GM19438 (cell line): ENCODE results near the gene OGFOD2.
"Not testable (repeated sequence)": the region's sequence is repeated elsewhere in the genome, so short reads cannot be mapped to it uniquely, and the experiment has no call there.

Experiments
- ATAC-seq: cut with Tn5 transposase; IDR thresholded peaks from one replicate; pipeline ENCODE4 v1.9.1; 2021; ENCODE audit warnings: low read depth; ENCODE audit not compliant: unreplicated experiment

The OGFOD2 gene

DNA sequence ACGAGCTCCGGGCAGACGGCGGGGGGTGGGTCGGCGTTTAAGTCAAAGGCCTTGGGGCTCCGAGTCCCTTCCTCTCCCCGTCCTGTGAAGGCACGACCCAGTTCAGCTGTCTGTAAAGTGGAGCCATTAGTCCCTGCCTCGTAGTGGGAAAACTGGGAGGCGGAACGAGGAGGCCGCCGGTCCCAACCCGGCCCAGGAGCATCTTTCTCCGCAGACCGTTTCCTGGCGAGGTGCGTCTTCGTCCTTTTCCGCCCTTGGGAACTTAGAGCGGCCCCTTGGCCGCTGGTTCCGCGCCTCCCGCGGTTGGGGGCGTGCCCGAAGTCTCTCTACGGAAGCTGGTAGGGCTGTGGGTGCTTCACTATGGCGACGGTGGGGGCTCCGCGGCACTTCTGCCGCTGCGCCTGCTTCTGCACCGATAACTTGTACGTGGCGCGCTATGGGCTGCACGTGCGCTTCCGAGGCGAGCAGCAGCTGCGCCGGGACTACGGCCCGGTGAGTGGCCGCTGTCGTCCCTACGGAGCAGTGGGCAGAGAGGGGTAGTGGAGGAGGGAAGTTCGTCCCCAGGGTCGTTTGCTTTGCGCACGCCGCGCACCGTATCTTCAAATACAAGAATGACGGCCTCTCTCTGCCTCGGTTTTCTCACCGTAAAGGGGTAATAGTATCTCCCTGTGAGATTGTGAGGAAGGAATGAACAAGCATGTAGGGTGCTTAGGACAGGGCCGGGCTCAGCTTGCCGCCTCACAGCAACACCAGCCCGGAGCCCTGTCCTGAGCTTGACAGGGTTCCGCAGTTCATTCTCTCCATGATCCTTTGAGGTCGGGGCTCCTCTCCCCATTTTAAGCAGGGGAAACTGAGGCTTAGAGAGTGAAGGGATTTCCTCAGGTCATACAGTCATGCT, at the start of gene OGFOD2:
Gene OGFOD2 (plus strand): TSS at position 353 of the 898 bp plus-strand sequence. CDS start 8 bp downstream, at position 361.
- peak; percentile 74 for ATAC-seq

DNA sequence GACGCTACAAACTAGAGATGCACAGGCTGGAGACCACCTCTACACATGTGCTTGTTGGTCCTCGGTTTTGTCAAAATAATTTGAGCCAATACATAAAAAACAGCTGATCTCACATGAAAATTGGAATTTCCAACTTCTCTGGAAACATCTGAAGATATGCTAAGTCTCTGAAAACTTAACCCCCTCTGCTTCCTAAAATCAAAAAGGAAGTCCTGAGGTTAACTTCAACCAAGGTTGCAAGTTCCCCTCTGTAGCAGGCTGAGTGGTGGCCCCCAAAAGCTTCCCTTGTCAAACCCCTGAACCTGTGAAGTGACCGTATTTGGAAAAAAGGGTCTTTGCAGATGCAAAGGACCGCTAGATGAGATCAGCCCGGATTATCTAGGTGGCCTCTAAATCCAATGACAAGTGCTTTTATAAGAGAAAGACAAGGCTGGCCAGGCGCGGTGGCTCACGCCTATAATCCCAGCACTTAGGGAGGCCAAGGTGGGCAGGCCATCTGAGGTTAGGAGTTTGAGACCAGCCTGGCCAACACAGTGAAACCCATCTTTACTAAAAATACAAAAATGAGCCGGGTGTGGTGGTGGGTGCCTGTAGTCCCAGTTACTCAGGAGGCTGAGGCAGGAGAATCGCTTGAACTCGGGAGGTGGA, 47.2 kb upstream of the OGFOD2 start:
- ATAC-seq = no peak

DNA sequence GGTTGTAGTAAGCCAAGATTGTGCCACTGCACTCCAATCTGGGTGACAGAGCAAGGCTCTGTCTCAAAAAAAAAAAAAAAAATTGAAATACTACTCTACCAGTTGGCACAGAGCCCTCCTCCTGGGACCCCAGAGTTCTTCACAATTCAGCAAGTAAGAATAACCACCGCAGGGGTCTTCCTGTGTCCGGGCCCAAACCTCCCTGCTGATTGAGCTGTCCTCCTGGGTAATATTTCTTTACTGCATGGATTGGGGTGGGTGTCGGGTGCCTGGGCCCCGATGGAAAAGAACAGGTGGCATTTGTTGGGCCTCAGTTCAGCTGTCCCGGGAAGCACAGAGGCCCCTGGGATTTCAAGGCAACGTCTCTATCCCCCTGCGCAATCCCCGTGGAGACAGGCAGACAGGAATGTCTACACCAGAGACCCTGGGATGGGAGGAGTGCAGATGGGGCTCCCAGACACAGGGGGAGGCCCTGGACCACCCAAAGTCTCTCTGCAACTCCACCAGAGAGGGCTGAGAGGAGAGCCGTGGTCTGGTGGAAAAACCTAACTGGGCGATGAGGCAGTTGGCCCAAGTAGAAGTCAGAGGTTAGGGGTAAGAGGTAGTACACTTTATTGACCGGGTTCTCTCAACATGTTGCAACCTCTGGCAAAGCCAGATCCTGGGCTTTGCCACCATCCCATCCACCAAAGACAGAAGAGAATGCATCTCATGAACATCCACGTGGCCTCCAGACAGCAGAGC, 46.5 kb upstream of the OGFOD2 start:
- ATAC-seq = no peak

DNA sequence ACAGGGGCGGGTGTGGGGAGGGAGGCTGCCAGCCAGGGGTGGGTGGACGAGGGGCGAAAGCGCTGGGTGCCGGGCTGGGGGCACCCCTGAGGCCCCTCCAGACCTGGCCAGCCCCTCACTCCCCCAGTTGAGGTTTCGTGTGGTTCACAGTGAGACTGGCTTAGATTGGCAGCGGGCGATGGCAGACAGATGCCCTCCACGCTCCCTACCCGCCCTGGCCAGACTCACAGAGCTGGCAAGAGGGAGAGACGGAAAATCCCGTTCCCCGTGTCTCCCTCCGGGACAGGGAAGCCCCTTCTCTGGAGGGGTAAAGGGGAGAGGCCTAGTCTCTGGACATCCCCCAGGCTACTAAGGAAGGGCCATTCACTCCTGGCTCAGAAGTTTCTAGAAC, 45.9 kb upstream of the OGFOD2 start:
- ATAC-seq = no peak

DNA sequence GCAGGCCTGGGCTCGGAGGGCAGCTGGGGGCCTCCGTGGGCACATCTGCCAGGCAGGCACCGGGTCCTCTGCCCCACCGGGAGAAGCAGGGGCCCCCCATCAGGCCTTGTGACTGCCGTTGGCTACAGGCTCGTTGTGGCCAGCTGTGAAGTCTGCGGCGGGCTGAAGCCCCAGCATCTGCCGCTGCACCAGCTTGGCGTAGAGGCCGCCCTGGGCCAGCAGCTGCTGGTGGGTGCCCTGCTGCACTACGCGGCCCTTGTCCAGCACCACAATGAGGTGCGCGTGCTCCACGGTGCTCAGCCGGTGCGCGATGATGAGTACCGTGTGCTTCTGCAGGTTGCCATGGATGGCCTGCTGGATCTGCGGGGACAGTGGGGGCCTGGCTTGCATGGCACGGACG, 45.2 kb upstream of the OGFOD2 start:
- ATAC-seq = no peak

DNA sequence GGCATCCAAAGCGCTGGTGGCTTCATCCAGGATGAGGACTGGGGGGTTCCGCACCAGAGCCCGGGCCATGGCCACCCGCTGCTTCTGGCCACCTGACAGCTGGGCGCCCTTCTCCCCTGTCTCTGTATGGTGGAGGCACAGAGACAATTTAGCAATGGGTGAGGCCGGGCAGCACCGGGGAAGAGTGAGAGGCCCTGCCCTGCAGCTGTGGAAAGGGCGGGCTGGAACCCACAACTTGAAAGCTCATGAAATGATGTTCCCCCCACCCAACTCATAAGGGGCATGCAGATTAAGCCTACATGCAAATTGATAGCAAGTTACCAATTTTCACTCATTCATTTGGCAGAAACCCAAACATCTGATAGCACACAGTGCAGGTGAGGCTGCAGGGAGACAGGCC, 42.8 kb upstream of the OGFOD2 start:
- no peak for ATAC-seq

DNA sequence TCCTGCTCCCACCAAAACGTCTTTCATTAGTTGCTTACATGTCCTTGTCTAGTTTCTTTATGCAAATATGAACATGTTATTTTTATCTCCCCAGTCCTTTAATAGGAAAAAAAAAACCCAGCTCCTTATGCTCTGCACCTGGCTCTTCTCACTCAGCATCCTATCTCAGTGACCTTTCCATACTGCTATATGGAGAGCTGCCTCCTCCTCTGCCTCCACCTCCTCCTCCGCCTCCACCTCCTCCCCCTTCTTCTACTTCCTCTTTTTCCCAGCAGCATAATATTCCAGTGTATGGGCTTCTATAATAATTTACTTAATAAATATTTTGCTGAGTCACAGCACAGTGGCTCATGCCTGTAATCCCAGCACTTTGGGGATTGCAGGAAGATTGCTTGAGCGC, 40.3 kb upstream of the OGFOD2 start:
- ATAC-seq = no peak

DNA sequence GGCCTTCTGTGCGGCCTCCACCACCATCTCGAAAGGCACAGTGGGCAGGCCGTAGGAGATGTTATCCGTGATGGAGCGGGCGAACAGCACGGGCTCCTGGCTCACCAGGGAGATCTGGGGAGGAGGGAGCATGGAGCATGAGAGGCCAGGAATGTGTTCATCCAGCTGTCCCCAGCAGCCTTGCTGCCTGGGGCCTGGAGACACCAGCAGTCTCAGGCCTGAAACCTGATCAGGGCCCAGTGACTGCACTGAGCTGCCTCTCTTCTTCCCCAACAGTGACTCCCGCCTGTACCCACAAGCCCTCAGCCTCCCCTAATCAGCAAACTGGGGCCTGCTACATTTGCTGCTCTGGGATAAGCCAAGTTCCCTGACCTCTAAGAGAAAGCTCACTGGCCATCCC, 39.7 kb upstream of the OGFOD2 start:
- ATAC-seq = no peak

DNA sequence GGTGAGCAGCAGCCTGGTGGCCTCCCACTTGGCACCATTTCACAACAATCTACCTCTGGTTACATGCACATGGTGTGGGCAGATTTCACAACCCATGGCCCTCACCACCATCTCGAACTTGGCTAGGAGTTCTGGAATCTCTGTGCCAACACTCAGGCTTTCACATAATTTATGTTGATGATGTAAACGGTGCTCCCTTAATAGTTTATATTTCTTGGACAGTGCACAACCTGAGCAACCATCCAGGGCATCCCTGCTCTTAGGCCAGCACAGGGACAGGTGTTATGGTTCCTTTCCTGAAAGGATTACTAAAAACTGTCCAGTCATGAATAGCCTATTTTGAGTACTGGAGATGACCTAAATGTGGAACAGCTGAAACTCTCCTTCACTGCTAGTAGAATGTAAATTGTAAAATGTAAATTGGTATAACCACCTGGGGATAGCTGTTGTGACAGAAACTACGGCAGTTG, 37.4 kb upstream of the OGFOD2 start:
- no peak for ATAC-seq

DNA sequence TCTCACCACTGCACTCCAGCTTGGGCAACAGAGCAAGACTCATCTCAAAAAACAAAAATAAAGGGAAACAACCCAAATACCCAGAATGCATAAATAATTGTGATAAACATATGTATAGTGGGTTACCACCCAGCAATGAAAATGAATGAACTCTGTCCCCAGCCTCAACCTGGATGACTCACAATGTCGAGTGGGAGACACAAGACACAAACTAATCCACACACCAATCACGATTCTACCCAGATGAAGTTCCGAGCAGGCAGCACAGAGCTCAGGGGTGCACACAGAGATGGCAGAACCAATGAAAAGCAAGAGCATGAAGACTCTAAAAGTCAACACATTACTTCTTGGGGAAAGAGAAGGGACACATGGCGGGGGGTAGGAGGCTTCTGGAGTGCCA, 35.9 kb upstream of the OGFOD2 start:
- no peak for ATAC-seq

DNA sequence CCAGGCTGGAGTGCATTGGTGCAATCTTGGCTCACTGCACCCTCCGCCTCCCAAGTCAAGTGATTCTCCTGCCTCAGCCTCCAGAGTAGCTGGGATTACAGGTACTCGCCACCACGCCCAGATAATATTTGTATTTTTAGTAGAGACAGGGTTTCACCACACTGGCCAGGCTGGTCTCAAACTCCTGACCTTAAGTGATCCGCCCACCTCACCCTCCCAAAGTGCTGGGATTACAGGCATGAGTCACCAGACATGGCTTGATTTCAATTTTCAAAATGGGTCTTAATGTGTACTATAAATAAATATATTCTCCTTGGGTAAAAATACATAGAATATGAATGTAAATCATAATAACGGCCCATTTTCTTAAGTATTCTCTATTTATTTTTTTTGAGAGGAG, 33.7 kb upstream of the OGFOD2 start:
- not testable (repeated sequence) for ATAC-seq

DNA sequence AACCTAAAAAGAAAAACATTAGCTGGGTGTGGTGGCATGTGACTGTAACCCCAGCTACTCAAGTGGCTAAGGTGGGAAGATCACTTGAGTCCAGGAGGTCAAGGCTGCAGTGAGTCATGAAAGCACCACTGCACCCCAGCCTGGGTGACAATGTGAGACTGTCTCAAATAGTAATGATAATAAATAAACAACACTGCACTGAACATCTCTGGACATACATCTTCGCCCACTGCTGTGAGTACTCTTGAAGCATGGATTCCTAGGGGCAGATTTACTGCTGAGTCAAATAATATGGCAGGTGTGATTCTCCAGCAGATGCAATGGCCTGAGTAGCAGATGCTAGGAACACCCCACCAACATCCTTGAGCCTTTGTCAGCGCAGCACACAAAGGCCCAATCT, 32.4 kb upstream of the OGFOD2 start:
- ATAC-seq = no peak

DNA sequence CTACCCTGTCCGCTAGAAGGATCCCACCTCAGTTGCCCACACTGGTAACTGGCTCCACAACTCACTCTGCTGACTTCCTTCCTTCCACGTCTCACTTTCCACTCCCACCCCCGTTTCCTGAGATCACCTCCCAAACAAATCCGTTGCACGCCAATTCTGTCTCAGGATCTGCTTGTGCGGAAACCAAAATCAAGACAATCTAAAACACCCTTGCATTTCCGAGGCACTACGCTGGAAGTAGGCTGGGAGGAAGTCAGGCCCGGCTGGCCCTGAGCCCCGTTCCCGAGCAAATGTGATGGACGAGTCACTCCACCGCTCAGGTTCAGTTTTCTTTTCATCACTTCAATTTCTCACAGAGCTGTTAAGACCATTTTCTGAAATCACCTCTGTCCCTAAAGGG, 31.8 kb upstream of the OGFOD2 start:
- ATAC-seq = no peak

DNA sequence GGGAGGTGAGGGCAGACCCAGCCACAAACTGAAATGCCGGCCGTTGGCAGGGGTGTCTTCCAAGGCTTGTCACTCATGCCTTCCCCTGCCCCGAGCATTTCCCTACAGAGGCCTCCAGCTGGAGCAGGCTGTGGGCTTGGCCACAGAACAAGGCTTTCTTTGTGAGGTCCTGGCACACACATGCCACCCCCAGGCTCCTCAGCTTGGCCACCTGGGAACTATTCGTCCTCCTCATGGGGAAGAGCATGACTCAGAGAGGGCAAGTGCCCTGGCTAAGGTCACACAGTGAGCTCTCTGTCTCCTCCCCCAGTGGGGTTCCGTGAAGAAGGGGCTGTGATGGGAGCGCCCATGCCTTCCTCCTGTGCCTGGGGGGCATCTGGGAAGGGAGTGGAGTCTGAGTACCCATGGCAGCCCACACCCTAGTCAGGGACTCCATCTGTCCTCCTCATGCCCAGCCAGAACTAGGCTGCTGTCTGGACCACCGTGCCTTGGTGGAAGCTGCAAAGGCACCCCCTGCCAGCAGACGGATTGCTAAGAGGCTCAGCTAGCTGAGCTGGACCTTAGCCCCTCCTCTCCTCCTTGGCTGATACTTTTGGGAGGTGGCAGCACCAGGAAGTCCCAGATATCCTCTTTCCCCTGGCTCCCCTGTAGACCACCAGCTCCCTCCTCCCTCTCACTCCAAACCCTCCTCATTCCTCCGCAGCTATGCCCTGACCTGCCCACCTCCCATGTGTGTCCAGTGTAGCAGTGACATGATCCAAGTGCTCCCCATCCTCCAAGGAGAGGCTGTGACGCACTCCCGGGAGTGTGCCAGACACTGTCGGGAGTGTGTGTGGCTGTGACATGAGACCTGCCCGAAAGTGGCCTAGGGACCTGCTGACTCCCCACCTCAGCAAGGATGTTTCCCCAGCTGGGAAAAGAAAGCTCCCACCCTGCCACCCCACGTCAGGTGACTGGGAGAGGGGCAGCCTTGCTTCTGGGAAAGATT, 30.1 kb upstream of the OGFOD2 start:
- no peak for ATAC-seq

DNA sequence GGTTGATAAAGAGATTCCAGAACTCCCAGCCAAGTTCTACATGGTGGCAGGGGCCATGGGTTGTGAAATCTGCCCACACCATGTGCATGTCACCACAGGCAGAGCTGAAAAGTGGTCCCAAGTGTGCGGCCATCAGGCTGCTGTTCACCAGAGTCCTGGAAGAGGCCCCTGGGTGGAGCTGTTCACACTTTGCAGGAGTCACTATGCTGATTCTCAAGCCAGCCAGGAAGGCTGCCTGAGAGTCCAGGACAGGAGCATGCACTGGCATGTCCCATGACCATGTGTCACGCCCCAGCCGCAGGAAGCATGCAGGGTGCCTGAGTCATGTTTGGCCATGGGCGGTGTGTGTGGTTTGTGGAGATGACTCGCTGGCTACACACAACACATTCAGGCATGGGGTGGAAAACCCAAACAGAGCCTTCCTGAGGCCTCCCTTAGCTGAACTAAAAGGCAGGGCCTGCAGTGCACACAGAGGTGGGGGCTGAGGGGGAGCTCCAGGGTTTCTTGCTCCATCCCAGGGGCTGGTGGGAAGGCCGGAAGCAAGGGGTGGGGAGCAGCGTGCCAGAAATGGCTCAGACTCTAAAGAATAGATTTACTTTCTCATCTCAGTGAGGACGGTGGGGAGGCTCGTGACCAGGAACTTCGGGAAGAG, 28.2 kb upstream of the OGFOD2 start:
- ATAC-seq = no peak

DNA sequence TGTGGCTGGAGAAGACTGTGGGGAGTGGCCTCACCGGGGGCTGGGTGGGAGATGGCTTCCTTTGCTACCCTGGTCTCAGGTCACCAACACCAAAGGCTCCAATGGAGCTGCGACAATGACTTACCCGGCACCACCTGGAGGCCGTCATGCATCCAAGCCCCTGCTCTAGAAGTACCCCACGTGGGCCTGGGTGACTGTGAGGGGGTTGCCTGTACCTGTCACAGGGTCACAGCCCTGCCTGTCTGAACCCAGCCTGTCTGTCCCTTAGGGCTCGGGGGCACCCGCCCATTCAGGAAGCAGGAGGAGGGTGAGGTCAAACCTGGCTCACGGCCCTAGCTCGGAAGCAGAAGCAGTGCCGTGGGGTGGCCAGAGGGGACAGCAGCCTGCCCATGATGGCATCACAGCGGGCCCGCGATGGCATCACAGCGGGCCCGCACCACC, 27.7 kb upstream of the OGFOD2 start:
- no peak for ATAC-seq

DNA sequence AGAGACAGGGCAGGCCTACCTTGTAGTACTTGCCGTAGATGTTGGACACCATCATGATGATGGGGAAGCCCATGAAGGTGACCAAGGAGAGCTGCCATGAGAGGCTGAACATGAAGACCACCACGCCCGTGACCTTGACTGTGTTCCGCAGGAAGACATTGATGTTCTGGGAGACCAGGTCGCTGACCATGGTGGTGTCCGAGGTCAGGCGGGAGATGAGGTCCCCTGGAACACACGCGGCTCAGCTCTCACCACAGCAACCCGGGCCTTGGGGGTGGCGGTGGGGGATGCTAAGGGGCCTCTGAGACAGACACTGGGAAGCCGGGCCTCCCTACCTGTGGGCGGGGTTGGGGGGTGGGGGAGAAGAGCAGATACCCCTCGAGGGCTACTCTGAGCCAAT, 26.4 kb upstream of the OGFOD2 start:
- ATAC-seq = no peak

DNA sequence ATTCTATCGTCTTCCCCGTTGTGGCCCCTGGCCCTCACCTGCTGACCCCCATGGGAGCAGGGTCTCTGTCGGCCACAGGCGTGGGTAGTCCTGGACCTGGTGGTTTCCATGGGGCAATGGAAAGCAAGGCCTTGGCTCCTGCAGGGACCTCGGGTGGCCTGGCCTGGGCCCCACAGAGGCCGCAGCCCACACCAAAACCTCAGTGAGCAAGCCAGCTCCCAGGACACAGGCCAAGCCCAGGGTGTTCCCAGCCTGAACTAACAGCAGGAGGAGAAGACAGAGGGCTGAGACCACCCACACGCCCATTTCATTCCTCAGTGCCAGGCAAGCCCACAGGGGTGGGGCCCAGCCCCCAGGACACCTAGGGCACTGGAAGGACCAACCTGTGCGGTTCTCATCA, 25.6 kb upstream of the OGFOD2 start:
- no peak for ATAC-seq

DNA sequence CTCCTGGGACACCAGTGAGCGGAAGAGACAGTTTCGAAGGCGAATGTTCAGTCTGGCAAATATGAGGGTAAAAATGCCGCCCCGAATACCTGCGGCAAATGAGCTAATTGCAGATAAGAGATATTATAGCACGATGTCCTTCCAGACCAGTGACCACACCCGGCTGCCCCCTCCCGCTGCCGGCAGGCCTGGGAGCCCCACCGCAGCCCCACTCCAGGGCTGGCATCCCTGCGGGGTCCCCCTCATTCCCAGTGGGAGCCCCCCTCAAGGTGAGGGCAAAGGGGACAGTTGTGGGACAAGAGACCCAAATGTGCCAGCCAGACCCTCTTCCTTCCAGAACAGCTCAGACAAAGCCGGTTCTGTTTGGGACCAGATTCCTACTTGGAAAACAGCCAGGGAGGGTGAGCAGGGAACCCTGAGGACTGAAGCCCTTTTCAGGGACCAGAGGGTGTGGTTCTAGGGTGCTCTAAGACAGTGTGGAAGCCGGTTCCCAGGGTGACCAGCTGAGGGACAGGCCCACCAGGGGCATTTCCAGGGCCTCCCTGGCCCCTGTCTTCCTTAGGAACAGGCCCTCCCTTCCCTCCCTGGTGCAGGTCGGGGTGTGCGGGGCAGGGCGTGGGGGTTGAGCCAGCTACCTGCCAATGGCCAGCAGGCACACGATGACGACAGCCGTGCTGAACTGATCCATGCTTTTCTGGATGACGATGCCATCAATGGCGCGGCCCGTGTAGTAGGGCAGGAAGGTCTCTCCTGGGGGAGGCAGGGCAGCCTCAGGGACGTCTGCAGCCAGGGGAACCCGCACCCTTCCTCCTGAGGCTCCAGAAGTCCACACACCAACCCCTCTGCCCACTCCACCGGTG, 25.0 kb upstream of the OGFOD2 start:
- ATAC-seq = no peak
